ENCODE data around the gene ANKRD33B. TPM values are rescaled to one million over a fixed set of nuclear protein-coding genes. Genes with fewer than 3 reads are reported as not detected.
"Not testable (repeated sequence)": the region's sequence is repeated elsewhere in the genome, so short reads cannot be mapped to it uniquely, and the experiment has no call there.

Gene ANKRD33B
- polyA plus RNA-seq, 3 donors = 1.6 to 2.1 (median 1.7) TPM

DNA sequence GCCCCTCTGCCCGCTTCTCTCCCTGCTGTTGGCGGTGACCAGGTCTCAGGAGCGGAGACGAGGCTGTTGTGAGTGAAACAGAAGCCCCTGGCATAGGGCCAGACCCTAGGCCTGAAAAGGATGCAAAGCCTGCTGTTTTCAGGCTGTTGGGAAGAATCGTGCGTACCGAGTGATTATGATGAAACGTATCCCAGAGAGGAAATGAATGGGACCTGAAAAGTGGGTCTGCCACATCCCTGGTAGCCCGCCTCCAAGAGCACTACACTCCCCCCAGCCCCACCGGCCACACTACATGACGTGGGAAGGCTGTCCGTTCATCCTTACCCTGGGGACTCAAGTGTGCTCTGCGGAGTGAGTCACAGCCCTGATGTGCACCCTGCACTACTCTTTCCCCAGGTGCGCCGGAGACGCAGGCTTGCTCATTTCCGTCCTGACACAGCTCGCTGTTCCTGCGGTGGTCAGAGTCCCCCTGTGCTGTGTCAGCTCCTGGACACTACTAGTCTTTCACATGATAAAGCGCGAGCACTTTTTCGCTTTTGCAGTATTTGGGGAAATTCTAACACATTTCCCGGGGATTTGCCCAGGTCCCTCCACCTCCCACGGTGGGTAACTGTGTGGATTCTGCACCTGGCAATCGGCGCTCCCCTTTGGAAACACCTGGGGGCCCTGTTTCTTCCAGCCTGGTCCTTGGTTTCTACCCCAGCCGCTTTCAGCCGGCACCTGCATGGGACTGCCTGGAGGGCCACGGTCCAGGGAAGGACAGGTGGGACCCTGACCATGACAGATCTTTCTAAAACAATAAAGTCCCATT is 91.5 kb downstream of the ANKRD33B start:
- no peak for DNase-seq

DNA sequence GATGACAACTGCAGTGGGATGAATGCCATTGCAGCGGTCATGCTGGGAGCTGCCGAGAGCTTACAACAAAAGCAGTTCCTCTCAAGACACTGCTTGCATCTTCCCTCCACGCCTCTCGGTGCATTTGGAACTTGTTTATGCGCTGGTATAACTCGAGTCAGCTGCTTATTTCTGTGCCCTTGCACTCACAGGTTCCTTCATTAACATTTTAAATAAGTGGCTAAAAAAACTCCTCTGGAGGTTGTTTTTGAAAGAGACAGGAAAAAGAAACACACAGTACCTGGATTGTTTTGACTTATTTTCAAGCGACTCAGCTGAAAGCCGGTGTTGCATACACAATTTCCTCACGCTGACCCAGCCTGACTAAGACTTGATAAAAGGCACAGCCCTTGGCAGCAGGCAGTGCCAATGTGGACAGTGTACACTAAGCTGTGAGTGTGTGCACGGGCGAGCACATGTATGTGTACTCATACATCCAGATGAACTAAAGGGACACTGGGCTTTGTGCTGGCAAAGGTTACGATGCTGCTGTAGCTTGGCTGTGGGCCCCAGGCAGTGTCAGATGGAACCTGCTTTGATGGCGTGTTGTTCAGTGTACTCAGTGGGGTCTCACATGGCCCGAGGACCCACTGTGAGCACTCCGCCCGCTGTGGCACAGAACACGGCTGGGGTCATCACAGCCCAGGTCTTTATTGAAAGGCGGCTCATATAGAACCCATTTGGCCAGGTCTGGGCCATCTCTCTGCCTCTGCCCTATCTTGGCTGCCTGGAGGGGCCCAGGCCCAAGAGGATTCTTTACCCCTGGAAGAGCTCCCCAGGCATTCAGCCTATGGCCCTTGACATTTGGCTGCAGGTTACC is 92.3 kb downstream of the ANKRD33B start:
- DNase-seq = no peak

DNA sequence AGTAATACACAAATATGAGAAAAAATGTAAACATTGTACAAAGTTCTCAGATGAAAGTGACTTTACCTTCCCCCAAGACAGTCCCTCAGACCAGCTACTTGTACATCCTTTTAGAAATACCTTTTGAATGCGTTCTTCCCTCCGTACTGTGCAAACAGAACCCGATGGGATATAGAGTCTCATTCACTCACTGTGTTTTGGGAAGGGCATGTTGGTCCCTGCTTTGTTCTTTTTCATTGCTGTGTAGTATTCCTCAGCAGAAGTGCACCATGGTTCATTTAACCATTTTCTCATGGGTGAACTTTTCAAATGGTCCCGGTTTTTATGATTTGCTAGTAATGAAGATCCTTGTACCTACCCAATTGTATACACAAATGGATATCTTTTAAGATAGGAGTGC is 94.4 kb downstream of the ANKRD33B start:
- DNase-seq = no peak

DNA sequence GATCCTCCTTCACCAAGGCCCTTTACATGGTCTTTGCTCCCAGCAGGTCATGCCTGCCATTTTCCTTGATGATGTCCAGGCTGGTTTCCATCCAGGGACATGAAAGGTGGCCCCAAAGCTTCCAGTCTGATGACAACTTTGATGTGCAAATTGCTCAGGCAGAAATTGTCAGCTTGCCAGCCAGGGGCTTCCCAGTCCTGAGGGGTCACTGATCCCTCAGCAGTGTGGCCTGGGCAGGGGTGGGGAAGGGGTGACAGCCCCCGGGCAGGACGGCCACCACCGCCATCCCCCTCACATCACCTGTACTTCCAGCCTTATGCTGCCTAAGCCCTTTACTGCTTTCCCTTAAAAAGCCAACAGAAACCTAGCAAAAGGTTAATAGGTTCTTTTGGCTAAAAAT is 96.3 kb downstream of the ANKRD33B start:
- DNase-seq = no peak

DNA sequence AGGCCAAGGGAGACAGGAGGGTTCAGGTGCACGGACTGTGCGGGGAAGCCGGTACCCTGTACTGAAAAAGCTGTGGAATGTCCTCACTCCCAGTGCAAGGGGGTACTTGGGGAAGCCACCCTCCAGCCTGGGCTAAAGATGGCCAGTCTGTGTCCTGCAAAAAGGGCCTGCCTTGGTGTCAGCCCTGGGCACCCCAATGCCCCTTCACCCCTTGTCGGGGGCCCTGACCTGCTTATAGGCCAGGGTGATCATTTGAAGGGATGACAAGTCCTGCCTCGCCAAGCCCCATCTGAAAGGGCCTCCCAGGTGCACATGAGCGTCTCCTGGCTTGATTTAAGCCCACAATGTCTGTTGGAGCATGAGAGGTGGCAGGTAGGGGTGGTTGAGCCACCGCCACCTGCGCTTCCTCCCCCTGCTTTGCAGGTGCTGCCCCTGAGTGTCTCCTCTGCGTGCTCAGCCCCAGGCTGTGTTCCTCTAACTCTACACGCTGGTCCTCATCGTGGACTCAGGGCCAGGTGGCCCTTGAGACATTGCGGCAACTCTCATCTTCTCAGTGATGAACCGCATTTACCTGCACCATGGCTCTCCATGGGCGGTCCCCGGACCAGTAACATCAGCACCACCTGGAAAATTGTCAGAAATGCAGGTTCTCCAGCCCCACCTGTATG is 97.0 kb downstream of the ANKRD33B start:
- DNase-seq = no peak

DNA sequence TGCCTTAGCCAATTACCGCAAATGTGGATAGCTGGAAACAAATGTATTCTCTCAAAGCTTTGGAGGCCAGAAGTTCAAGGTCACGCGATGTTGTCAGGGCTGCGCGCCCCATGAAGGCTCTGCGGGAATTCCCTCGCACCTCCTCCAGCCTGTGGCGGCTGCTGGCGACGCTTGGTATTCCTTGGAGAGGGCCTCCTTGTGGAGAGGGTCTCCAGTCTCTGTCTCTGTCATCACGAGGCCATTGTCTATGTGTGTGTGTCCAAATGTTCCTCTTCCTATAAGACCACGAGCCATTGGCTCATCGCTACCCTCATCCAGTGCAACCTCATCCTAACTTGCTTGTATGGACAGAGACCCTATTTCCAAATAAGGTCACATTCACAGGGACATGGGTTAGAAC is 97.5 kb downstream of the ANKRD33B start:
- DNase-seq = no peak

DNA sequence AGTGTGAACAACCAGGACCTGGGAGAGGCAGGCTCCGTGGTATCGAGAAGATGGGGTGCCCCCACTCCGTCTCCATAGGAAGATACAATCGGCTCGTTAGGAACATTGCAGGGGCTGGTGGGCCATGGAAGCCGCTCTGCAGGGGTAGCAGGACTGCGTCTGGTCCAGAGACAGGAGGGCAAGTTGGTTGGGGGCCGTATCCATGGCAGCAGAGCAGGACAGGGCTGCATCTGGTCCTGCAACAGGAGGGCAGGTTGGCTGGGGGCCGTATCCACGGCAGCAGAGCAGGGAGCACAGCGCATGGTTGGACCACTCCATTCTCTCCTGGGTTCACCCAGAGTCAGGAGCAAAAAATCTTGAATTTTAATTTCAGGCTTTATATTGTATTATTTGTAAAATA is 98.2 kb downstream of the ANKRD33B start:
- no peak for DNase-seq

DNA sequence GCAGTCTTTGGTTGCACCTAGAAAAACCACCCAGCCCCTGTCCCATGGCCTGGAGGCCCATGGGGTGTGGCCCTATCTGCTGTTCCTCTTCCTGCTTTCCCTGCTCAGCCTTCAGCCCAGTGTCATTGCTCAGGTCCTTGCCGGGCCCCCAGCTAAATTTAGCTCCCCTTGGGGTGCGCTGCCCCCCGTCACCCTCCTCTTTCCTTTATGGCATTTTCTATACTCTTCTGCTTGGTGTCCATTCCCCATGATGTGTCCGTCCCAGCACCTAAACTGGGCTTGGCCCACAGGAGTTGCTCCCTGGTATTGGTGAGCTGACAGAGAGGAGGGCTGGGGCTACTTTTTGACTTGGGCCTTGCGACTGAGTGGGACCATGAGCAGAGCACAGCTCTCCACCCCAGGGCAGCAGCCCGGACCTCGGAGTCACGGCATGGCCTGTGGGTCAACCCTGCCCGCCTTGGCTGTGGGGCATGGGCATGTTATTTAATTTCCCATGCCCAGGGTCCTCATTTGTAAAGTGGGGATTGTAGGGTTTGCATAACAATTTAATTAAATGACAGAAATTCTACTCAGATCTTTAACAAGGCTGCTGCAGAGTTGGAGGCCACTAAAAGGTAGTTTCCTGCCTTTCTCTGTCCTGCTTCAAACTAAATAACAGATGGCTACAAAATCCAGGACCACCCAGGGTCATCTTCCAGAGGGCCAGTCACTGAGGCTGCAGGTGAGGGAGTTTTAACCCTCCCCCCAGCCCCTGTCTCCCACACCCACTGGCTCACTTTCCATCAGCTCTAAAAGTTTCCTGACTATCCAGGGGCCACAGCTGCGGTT is 99.0 kb downstream of the ANKRD33B start:
- DNase-seq = no peak

DNA sequence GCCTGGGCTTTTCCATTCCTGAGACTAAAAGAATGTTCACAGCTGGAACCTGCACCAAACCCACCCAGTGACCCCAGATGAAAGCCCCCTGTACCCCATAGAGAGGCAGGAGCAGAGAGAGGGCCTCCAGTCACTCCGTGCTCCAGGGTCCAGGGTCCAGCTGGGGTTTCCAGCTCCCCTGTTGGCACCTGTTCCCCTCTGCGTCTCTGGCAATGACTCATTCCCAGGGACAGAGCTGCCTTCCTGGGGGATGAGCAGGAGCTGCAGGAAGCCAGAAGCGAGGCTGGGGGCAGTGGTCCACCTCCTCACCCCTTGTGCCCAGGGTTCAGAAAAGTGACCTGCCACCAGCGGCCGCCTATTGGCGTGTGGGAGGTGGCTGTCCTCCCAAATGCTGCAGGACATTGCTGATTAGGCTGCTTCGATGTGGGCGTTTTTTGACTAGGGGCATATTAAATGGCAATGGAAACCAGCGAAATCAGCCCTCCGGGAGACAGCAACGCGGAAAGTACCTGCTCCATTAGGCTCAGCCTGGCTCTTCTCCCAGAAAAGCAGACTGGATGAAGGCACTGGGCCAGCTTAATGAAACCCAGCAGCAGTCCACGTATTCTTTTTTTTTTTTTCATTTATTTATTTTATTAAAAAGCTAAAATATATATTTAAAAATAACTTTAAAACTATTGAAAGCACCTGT is 99.8 kb downstream of the ANKRD33B start:
- DNase-seq = no peak

DNA sequence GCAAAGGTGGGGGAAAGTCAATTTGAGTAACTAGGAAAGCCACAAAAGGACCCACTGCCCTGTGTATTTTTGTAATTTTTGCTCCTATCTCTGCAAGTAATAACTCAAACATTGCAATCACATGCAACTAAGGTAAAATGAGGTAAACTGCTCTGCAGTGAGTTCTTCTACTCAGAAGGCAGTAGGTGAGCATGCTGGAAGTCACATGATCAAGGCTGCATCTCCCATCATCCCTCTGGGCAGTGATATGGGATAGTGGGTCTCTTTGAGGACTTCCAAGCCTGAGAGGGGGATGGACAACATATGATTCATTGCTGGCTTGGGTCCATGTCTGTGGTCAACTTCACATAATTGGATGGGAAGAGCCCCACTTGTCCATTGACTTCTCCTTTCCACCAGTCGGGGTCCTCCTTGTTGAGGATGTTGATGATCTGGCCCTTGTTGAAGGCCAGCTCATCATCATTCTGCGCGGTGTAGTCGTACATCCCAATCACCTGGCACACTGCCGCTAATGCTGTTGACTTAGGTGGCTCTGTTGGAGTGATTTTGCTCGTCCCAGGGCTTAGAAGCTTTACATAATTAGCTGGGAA is 100.4 kb downstream of the ANKRD33B start:
- not testable (repeated sequence) for DNase-seq

DNA sequence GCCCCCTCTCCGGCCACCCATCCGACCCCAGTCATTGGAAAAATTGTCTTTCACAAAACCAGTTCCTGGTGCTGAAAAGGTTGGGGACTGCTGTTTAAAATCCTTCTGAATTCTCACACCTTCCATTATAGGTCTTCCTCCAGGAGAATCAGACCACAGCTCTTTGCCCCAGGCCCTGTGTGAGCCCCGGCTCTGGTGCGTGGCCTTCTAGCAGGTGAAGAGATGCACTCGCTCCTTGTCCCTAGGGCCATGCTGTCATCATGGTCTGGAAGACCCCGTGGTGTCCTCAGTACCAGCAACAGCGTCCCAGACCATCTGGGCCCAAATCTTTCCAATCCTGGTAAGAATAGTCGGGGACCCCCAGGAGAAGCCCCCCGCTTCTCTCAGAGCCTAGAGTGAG is 101.9 kb downstream of the ANKRD33B start:
- DNase-seq = no peak

DNA sequence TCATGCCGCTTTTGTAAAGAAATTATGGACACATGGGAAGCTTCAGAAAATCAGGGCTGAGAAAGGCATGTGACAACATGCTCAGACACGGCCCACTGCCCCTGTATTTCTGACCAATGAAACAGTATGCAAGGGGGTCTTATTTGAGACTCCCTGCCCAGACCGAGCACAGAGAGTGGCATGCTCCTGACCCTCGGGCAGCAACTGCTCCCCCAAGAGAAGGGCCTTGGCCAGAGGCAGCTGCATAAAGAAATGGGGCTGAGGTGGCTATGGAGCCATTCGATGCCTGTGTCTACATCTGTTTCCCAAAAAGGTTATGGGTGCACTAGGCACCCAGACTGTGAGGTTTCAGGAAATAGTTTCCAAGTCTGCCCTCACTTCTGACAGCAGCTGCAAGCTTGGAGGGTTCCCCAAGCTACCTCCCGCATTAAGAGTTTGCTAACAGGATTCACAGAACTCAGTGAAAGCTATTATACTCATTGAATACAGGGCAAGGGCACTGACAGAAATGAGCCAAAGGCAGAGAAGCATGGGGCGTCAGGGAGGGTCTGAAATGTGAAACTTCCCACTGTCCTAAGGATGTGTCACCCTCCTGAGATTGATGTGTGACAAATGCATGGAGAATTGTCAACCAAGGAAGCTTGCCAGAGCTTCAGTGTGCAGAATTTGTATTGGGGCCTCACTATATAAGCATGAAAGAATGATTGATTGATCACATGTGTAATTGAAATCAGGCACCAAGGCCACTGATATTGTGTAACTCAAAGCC is 102.8 kb downstream of the ANKRD33B start:
- no peak for DNase-seq

DNA sequence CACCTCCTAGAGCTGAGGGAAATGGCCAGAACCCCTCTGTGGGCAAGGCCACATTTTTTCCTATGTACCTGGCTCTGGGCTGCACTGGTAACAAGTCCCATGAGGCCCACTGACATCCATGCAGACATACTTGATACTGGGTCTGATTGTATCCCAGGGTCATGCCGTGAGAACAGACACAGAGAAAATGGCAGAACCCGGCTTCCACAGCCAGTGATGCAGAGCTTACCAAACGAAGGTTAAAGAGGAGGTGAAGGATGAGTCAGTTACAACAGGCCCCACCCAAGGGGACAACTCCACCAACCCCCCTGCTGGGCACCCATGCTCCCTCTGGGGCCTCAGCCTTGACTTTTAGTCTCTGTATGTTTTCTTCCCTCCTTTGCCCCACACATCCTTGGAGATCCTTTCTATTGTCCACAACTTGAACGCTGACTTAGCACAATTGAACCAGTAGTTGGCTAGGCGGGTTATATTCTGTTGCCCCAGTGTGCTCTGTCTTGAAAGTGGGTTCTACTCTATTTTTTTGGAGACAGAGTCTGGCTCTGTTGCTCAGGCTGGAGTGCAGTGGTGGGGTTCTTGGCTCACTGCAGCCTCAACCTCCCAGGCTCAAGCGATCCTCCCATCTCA is 103.7 kb downstream of the ANKRD33B start:
- no peak for DNase-seq

DNA sequence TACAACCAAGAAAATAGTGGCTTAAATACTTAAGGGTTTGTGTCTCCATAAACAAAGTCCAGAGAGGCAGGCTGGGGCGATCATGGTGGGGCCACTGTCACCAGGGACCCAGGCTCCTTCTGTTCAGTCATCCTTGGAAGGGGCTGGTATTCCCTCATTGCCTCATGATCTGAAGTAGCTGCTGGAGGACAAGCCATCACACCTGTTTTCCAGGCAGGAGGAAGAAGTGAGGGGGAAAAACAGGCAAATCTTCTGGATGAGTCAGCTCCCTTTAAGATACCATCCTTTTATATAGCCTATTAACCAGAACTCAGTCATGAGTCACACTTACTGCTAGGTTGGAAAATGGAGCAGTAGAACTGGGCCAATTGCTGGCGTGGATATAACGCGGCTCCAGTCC is 104.8 kb downstream of the ANKRD33B start:
- no peak for DNase-seq

DNA sequence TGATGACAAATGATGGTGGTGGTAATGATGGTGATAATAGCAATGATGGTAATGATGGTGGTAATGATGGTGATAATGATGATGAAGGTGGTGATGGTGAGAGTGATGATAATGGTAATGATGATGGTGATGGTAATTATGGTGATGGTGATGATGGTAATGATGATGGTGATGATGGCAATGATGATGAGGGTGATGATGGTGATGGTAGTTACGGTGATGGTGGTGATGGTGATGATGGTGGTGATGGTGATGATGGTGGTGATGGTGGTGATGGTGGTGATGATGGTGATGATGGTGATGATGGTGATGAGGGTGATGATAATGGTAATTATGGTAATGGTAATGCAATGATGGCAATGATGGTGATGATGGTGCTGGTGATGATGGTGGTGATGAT is 106.1 kb downstream of the ANKRD33B start:
- no peak for DNase-seq

DNA sequence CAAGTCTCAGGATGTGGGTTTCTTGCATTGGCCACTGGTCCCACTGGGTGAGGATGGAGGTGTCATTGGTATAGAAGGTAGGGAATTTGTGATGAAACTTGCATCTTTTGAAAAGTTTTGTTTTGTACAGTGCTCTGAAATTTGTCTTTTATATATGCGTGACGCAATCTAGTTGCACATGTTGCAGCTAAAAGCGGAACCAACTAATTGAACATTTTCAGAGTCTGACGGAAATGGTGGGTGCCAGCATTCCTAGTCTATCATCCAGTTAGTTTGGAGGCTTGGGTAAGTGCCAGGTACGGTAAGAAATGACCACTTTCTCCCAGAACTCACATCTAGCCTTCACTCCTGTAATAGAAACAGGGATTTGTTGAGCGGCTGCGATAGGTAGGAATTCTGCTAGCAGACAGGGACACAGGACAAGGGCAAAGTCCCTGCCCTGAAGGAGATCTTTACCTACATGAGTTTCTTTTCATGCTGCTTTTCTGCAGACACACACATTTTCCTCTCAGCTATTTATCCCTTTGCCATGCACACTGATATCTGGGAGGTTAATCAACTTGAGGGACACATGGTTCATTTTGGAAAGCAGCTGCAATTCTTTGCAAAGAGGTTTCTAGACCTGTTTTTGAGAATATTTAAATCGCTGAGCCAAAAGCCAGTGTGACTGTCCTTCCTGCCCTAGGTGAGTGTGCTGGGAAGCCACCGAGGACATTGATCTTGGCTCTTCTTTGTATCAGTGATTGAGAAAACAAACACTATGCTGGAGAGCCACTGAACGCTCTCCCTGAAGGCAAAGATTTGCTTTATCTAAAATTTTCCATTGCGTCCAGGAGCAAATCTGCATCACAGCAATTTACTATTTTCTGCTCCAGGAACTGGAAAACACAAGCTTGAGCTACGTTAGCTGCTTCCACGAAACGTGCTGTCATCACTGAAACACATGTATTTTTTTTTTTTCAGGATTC is 107.5 kb downstream of the ANKRD33B start:
- DNase-seq = no peak

DNA sequence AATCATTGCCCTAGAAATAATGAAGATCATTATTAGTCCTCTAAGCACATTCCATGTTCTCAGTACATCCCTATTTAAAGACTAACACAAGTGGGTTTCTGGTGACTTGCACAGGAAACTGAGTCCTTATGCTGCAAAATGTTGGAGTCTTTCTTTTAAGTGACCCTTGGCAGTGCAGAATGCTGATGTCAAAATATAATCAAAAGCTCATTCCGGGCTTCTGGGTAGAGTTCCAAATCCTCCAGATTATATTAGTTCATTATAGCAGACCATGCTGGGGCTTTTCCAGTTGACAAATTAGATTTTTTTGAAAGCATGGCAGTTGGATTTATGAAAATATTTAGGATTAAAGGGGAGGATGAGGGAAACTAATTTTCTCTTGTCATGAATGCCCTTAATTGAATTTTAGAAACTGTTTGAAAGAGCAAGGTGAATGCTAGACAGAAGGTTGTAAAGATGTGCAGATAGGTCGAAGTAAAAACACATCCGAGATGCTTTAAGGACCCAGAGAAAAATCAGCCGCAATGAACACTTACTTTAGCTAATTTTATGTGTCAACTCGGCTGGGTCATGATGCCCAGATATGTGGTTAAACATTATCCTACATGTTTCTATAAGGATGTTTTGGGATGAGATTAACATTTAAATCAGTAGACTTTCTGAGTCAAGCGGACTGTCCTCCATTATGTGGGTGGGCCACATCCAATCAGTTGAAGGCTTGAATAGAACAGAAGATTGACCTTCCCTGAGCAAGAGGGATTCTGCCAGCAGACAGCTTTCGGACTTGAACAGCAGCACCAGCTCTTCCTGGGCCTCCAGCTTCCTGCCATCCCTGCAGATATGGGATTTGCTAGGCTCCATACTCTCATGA is 108.5 kb downstream of the ANKRD33B start:
- DNase-seq = no peak

All from renal pelvis (tissue), 4 donors.